Mesenchymal stem cell (in vitro differentiated cells and primary cell): Measurements from ENCODE around the gene TTF2.

Source experiments
- DNase-seq: peaks from one replicate; pipeline ENCODE4 v3.0.0-alpha.2; 2013
- H2AFZ ChIP-seq: one replicate; pipeline ENCODE4 v1.6.1; 2013; ENCODE audit warnings: low read depth, mild to moderate bottlenecking, control low read depth, inconsistent platforms, low read length, moderate library complexity
- H2AK5ac ChIP-seq: 2 replicates; pipeline ENCODE4 v1.6.1; 2013; ENCODE audit warnings: low read length, moderate library complexity, mild to moderate bottlenecking, inconsistent platforms; ENCODE audit not compliant: severe bottlenecking
- H2BK120ac ChIP-seq: one replicate; pipeline ENCODE4 v1.6.1; 2013; ENCODE audit warnings: low read depth, mild to moderate bottlenecking, inconsistent platforms, low read length, moderate library complexity
- H2BK12ac ChIP-seq, 2 experiments: one replicate each; pipeline ENCODE4 v1.6.1; 2013; ENCODE audit warnings: inconsistent platforms in 2 of 2, low read length in 2 of 2, mild to moderate bottlenecking in 2 of 2, moderate library complexity in 2 of 2, control low read depth in 1 of 2
- H2BK15ac ChIP-seq: one replicate; pipeline ENCODE4 v1.6.1; 2013; ENCODE audit warnings: mild to moderate bottlenecking, low read depth, inconsistent platforms; ENCODE audit not compliant: poor library complexity, severe bottlenecking
- H2BK5ac ChIP-seq: 2 replicates; pipeline ENCODE4 v1.6.1; 2013; ENCODE audit warnings: low read depth, mild to moderate bottlenecking, low read length, control low read depth, inconsistent platforms; ENCODE audit not compliant: poor library complexity, severe bottlenecking
- H3K14ac ChIP-seq, 2 experiments: one replicate each; pipeline ENCODE4 v1.6.1; 2013; ENCODE audit warnings: inconsistent platforms in 2 of 2, low read length in 2 of 2, control low read depth in 1 of 2, mild to moderate bottlenecking in 1 of 2, moderate library complexity in 1 of 2
- H3K18ac ChIP-seq, 2 experiments: one replicate each; pipeline ENCODE4 v1.6.1; 2013; ENCODE audit warnings: inconsistent platforms in 2 of 2, low read length in 2 of 2, control low read depth in 1 of 2, low read depth in 1 of 2, mild to moderate bottlenecking in 1 of 2
- H3K23ac ChIP-seq, 2 experiments: one replicate each; pipeline ENCODE4 v1.6.1; 2013; ENCODE audit warnings: inconsistent platforms in 2 of 2, low read length in 2 of 2, mild to moderate bottlenecking in 2 of 2, moderate library complexity in 2 of 2, control low read depth in 1 of 2
- H3K27ac ChIP-seq: 2 replicates; pipeline ENCODE4 v1.5.1; 2013; ENCODE audit warnings: mild to moderate bottlenecking, moderate library complexity, low read length, control low read depth, inconsistent platforms; ENCODE audit not compliant: poor library complexity, severe bottlenecking
- H3K27me3 ChIP-seq, 2 experiments: 2 replicates each; pipeline versions ENCODE4 v1.6.1 to v1.7.0; 2013; ENCODE audit warnings: low read length in 2 of 2, mild to moderate bottlenecking in 2 of 2, moderate library complexity in 2 of 2, control low read depth in 1 of 2, inconsistent platforms in 1 of 2; ENCODE audit not compliant: control insufficient read depth in 1 of 2, insufficient read depth in 1 of 2
- H3K36me3 ChIP-seq, 2 experiments: 2 replicates each; pipeline versions ENCODE4 v1.6.1 to v1.7.0; 2013; ENCODE audit warnings: low read length in 2 of 2, control low read depth in 1 of 2, inconsistent platforms in 1 of 2, low read depth in 1 of 2, mild to moderate bottlenecking in 1 of 2; ENCODE audit not compliant: insufficient read depth in 2 of 2, control insufficient read depth in 1 of 2
- H3K4ac ChIP-seq, 2 experiments: one replicate each; pipeline ENCODE4 v1.6.1; 2013; ENCODE audit warnings: inconsistent platforms in 2 of 2, low read length in 2 of 2, mild to moderate bottlenecking in 2 of 2, moderate library complexity in 2 of 2, control low read depth in 1 of 2, low read depth in 1 of 2
- H3K4me1 ChIP-seq: 2 replicates; pipeline ENCODE4 v1.6.1; 2013; ENCODE audit warnings: low read depth, low read length, control low read depth; ENCODE audit not compliant: control insufficient read depth, insufficient read depth
- H3K4me2 ChIP-seq: 2 replicates; pipeline ENCODE4 v1.6.1; 2013; ENCODE audit warnings: low read length, mild to moderate bottlenecking, inconsistent platforms; ENCODE audit not compliant: poor library complexity, severe bottlenecking
- H3K4me3 ChIP-seq, 2 experiments: 2 replicates each; pipeline versions ENCODE4 v1.5.1 to v1.7.0; 2013; ENCODE audit warnings: low read length in 2 of 2, mild to moderate bottlenecking in 2 of 2, control low read depth in 1 of 2, low read depth in 1 of 2; ENCODE audit not compliant: insufficient read depth in 1 of 2
- H3K79me1 ChIP-seq: replicated peaks from 2 replicates; pipeline ENCODE4 v1.6.1; 2013; ENCODE audit warnings: mild to moderate bottlenecking, control low read depth, low read length, inconsistent platforms; ENCODE audit not compliant: poor library complexity, severe bottlenecking
- H3K9ac ChIP-seq: 2 replicates; pipeline ENCODE4 v1.7.0; 2013; ENCODE audit warnings: mild to moderate bottlenecking, low read length, moderate library complexity
- H3K9me3 ChIP-seq: 2 replicates; pipeline ENCODE4 v1.7.0; 2013; ENCODE audit warnings: mild to moderate bottlenecking, low read length; ENCODE audit not compliant: control insufficient read depth
- H4K8ac ChIP-seq: one replicate; pipeline ENCODE4 v1.6.1; 2013; ENCODE audit warnings: inconsistent platforms, mild to moderate bottlenecking, low read length, moderate library complexity
- H4K91ac ChIP-seq: one replicate; pipeline ENCODE4 v1.6.1; 2013; ENCODE audit warnings: mild to moderate bottlenecking, low read length, inconsistent platforms
- WGBS: methylation state at CpG from one replicate; pipeline ENCODE4 v1.1.7; 2013; ENCODE audit warnings: mixed read lengths; 5-methylcytosine and 5-hydroxymethylcytosine counted together

TTF2 gene

DNA sequence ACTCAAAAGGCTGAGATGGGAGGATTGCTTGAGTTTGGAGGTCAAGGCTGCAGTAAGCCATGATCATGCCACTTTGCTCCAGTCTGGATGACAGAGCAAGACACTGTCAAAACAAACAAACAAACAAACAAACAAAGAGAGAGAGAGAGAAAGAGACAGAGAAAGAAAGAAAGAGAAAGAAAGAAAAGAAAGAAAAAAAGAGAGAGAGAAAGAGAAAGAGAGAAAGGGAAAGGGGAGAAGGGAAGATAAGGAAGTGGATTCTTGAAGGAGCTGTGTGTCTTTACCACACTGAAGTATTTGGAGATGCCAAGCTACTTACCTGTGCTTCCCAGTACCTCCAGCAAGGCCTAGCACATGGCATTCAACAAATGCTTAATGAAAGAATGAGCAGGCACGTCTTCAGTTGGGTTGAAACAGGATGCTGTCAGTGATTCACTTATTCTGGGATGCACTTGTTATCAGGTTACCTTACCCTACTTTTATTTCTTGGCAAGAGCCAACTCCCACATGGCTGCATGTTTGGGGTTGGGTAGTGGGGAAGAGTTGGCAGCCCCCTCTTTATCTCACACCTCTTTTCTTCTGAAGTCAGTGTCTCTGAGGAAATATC lies 29.8 kb upstream of the TTF2 start:
- H3K27ac ChIP-seq, result no peak overlapping the region
- no peak overlapping the region for H3K18ac ChIP-seq
- no peaks in the 10 kb centered on the region for H3K9me3 ChIP-seq
- H3K27me3 ChIP-seq, result peaks cover 0 to 5% of the 10 kb centered on the region in 2 experiments
- no peak overlapping the region for H2AFZ ChIP-seq
- H3K14ac ChIP-seq, result no peak overlapping the region
- no peak overlapping the region for H2BK5ac ChIP-seq
- H2AK5ac ChIP-seq, result no peak overlapping the region
- H2BK15ac ChIP-seq, result no peak overlapping the region
- no peak overlapping the region for H3K4ac ChIP-seq
- no peak overlapping the region for H2BK12ac ChIP-seq
- H3K4me2 ChIP-seq, result no peak overlapping the region
- no peak for DNase-seq
- H3K79me1 ChIP-seq, result no peaks in the 10 kb centered on the region
- no peak overlapping the region for H3K4me3 ChIP-seq
- H3K23ac ChIP-seq, result no peak overlapping the region
- H3K9ac ChIP-seq, result no peak overlapping the region
- no peak overlapping the region for H4K8ac ChIP-seq
- H4K91ac ChIP-seq, result no peak overlapping the region
- 75% methylated on average over 1 of the region's 1 CpG for WGBS
- H3K36me3 ChIP-seq, result peaks cover 0 to 4% of the 10 kb centered on the region in 2 experiments
- H2BK120ac ChIP-seq, result no peak overlapping the region
- H3K4me1 ChIP-seq, result no peaks in the 10 kb centered on the region

- Histone ChIP-seq H3K14ac (no peak overlapping the region), H3K4ac (no peak overlapping the region), H3K27ac (no peak overlapping the region), H4K8ac (no peak overlapping the region), H2AK5ac (no peak overlapping the region), H3K4me3 (no peak overlapping the region), H3K4me1 (peaks cover 5% of the 10 kb centered on the region), H3K4me2 (no peak overlapping the region), H3K9ac (no peak overlapping the region), H2BK15ac (no peak overlapping the region), H2BK12ac (no peak overlapping the region), H3K27me3 (peaks cover 0 to 5% of the 10 kb centered on the region in 2 experiments), H4K91ac (no peak overlapping the region), H3K9me3 (no peaks in the 10 kb centered on the region), H2BK120ac (no peak overlapping the region), H2BK5ac (no peak overlapping the region), H2AFZ (no peak overlapping the region), H3K23ac (no peak overlapping the region), H3K79me1 (no peaks in the 10 kb centered on the region), H3K36me3 (no peaks in the 10 kb centered on the region), H3K18ac (no peak overlapping the region)
- WGBS, result 87% methylated on average over 3 of the region's 3 CpGs
- DNase-seq, result no peak
Measured at GRCh38 chr1:117032266-117032665, 27.9 kb upstream of the TTF2 start.

- Histone ChIP-seq H3K4me3 (no peak overlapping the region), H3K23ac (no peak overlapping the region), H3K14ac (no peak overlapping the region), H3K79me1 (no peaks in the 10 kb centered on the region), H2AK5ac (no peak overlapping the region), H3K9me3 (no peaks in the 10 kb centered on the region), H2BK120ac (no peak overlapping the region), H2BK15ac (no peak overlapping the region), H3K27ac (no peak overlapping the region), H3K18ac (no peak overlapping the region), H2AFZ (no peak overlapping the region), H2BK12ac (no peak overlapping the region), H3K4me1 (peaks cover 5% of the 10 kb centered on the region), H3K27me3 (peaks cover 0 to 5% of the 10 kb centered on the region in 2 experiments), H2BK5ac (no peak overlapping the region), H4K91ac (no peak overlapping the region), H3K9ac (no peak overlapping the region), H3K36me3 (no peaks in the 10 kb centered on the region), H3K4me2 (no peak overlapping the region), H4K8ac (no peak overlapping the region), H3K4ac (no peak overlapping the region)
- no peak for DNase-seq
- 80% methylated on average over 10 of the region's 11 CpGs for WGBS
Measured at GRCh38 chr1:117032681-117033539, 27.2 kb upstream of the TTF2 start.

- Histone ChIP-seq H3K9ac (no peak overlapping the region), H3K4me1 (peaks cover 5% of the 10 kb centered on the region), H3K18ac (no peak overlapping the region), H3K4me2 (no peak overlapping the region), H2AK5ac (no peak overlapping the region), H4K91ac (no peak overlapping the region), H4K8ac (no peak overlapping the region), H3K4ac (no peak overlapping the region), H3K79me1 (no peaks in the 10 kb centered on the region), H2BK120ac (no peak overlapping the region), H3K36me3 (no peaks in the 10 kb centered on the region), H3K4me3 (no peak overlapping the region), H3K23ac (no peak overlapping the region), H2BK12ac (no peak overlapping the region), H3K9me3 (no peaks in the 10 kb centered on the region), H3K27ac (no peak overlapping the region), H3K27me3 (no peaks in the 10 kb centered on the region), H2BK15ac (no peak overlapping the region), H2AFZ (no peak overlapping the region), H3K14ac (no peak overlapping the region), H2BK5ac (no peak overlapping the region)
- 61% methylated on average over 7 of the region's 7 CpGs for WGBS
- no peak for DNase-seq
Measured at GRCh38 chr1:117033772-117034171, 26.4 kb upstream of the TTF2 start.
